Glutamatergic neuron (in vitro differentiated cells): ENCODE results near the gene IPO7. TPM values are rescaled to one million over a fixed set of nuclear protein-coding genes. Genes with fewer than 3 reads are reported as not detected.

Source experiments
- DNase-seq: peaks from one replicate; pipeline ENCODE4 v3.0.0; 2022
- H3K27ac Mint-ChIP-seq: one replicate; pipeline ENCODE4 v1.8.0; 2020; ENCODE audit warnings: mild to moderate bottlenecking, mixed read lengths, inconsistent platforms; ENCODE audit not compliant: unreplicated experiment
- H3K27me3 Mint-ChIP-seq: one replicate; pipeline ENCODE4 v1.8.0; 2020; ENCODE audit warnings: mild to moderate bottlenecking, moderate library complexity, mixed read lengths, inconsistent platforms; ENCODE audit not compliant: unreplicated experiment
- H3K36me3 Mint-ChIP-seq: one replicate; pipeline ENCODE4 v1.8.0; 2020; ENCODE audit warnings: mild to moderate bottlenecking, mixed read lengths, inconsistent platforms; ENCODE audit not compliant: unreplicated experiment
- H3K4me1 Mint-ChIP-seq: one replicate; pipeline ENCODE4 v1.8.0; 2020; ENCODE audit warnings: mild to moderate bottlenecking, low read depth, mixed read lengths, inconsistent platforms; ENCODE audit not compliant: unreplicated experiment
- H3K4me3 Mint-ChIP-seq: one replicate; pipeline ENCODE4 v1.8.0; 2020; ENCODE audit warnings: mild to moderate bottlenecking, mixed read lengths, inconsistent platforms; ENCODE audit not compliant: unreplicated experiment
- H3K9me3 Mint-ChIP-seq: one replicate; pipeline ENCODE4 v1.8.0; 2020; ENCODE audit warnings: mild to moderate bottlenecking, moderate library complexity, mixed read lengths, inconsistent platforms; ENCODE audit not compliant: unreplicated experiment
- total RNA-seq: library from RNA; stranded (reverse); fragmentation: NEBNext Ultra II Directional; extraction: Animal tissue kit (Norgen Biotek cat#: 25700); gene quantifications from one replicate; pipeline ENCODE4 v1.2.1, GENCODE V29; 2021; ENCODE audit not compliant: unreplicated experiment
- TF ChIP-seq, protein P1 (sequence below): fragments of 200-600 bp; sonication (generic); IDR thresholded peaks from one replicate; pipeline ENCODE4 v1.5.0; 2021; ENCODE audit not compliant: partially characterized antibody, unreplicated experiment

Gene IPO7
- total RNA-seq, 1 donor from 2014 or later = 72.9 TPM

- Mint-ChIP-seq H3K27ac (no peak overlapping the region), H3K9me3 (no peaks in the 10 kb centered on the region), H3K4me3 (no peak overlapping the region), H3K36me3 (no peaks in the 10 kb centered on the region), H3K27me3 (peaks cover 3% of the 10 kb centered on the region), H3K4me1 (peaks cover 7% of the 10 kb centered on the region)
- no peak for DNase-seq
- TF ChIP-seq, protein P1, sequence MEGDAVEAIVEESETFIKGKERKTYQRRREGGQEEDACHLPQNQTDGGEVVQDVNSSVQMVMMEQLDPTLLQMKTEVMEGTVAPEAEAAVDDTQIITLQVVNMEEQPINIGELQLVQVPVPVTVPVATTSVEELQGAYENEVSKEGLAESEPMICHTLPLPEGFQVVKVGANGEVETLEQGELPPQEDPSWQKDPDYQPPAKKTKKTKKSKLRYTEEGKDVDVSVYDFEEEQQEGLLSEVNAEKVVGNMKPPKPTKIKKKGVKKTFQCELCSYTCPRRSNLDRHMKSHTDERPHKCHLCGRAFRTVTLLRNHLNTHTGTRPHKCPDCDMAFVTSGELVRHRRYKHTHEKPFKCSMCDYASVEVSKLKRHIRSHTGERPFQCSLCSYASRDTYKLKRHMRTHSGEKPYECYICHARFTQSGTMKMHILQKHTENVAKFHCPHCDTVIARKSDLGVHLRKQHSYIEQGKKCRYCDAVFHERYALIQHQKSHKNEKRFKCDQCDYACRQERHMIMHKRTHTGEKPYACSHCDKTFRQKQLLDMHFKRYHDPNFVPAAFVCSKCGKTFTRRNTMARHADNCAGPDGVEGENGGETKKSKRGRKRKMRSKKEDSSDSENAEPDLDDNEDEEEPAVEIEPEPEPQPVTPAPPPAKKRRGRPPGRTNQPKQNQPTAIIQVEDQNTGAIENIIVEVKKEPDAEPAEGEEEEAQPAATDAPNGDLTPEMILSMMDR = no peak
Measured at GRCh38 chr11:9367551-9367950, 16.9 kb upstream of the IPO7 start.

GRCh38 chr11:9377036-9377435, 7.4 kb upstream of the IPO7 start:
- TF ChIP-seq, protein P1 = no peak
- Mint-ChIP-seq H3K4me1 (no peaks in the 10 kb centered on the region), H3K27ac (no peak overlapping the region), H3K27me3 (no peaks in the 10 kb centered on the region), H3K36me3 (no peaks in the 10 kb centered on the region), H3K4me3 (no peak overlapping the region), H3K9me3 (no peaks in the 10 kb centered on the region)
- DNase-seq = no peak

DNA sequence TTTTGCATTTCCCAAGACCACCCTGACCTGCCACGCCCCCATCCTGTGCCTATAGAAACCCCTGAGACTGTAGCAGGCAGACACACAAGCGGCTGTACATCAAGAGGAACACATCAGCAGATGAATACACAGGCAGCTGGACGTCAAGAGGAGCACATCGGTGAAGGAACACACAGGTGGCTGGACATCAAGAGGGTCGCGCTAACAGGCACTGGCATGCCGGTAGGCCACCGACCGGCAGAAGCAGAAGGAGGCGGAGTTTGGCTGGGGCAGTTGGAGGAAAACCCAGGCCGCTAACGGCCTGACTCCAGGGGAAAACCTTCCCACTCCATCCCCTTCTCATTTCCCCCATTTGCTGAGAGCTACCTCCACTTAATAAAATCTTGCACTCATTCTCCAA, 5.4 kb upstream of the IPO7 start:
- Mint-ChIP-seq H3K36me3 (no peaks in the 10 kb centered on the region), H3K9me3 (no peaks in the 10 kb centered on the region), H3K27me3 (no peaks in the 10 kb centered on the region), H3K4me3 (no peak overlapping the region), H3K27ac (no peak overlapping the region), H3K4me1 (no peaks in the 10 kb centered on the region)
- DNase-seq = no peak
- TF ChIP-seq, protein P1 = no peak

- no peak for DNase-seq
- H3K9me3 Mint-ChIP-seq = peaks cover 6% of the 10 kb centered on the region
- no peaks in the 10 kb centered on the region for H3K27me3 Mint-ChIP-seq
- TF ChIP-seq, protein P1 = no peak
- H3K4me1 Mint-ChIP-seq = peaks cover 2% of the 10 kb centered on the region
- H3K27ac Mint-ChIP-seq = no peak overlapping the region
- H3K36me3 Mint-ChIP-seq = no peaks in the 10 kb centered on the region
- H3K4me3 Mint-ChIP-seq = no peak overlapping the region
Measured at GRCh38 chr11:9380773-9381172, 3.7 kb upstream of the IPO7 start.

DNA sequence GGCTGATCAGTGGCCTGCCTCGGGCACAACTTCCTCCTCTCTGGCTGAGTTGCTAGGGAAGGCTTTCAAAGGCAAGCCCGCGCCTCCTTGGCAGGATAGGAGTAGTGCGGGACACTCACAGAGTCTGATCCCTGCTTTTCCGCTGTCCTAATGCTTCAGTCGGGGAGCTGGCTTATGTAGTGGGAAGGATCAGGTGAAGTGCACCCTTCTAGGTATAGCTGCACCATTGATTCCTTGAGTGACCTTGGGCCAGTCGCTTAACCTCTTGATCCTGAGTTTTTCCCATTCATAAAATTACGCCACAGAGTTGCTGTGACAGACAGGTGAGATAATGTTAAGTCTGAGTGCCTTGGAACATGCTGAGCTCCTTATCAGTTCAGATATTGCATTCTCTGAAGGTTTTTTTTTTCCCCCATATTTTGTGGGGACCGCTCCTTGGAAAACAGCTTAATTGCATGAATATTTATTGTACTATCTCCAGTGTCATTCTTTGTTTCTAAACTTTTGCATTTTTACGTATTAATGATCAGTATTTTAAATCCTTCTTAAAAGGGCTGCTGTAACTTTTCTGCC, 961 bp downstream of the IPO7 start:
- Mint-ChIP-seq H3K4me1 (peaks cover 2% of the 10 kb centered on the region), H3K36me3 (no peaks in the 10 kb centered on the region), H3K27ac (peak overlapping the region; percentile 89), H3K4me3 (peak overlapping the region; percentile 90), H3K27me3 (no peaks in the 10 kb centered on the region), H3K9me3 (peaks cover 8% of the 10 kb centered on the region)
- no peak for DNase-seq
- TF ChIP-seq, protein P1 = no peak
